Cerebellar cortex (tissue), 1 donor: ENCODE results near the gene PHF11.
A peak's percentile ranks its signal among the peaks of the same experiment; 100 is the strongest.

ENCODE experiments used
- DNase-seq: peaks from one replicate; pipeline ENCODE4 v3.0.0-alpha.2; 2015; ENCODE audit warnings: low spot score

The PHF11 gene

GRCh38 chr13:49498206-49498605 is 2.5 kb downstream of the PHF11 start:
- no peak for DNase-seq

GRCh38 chr13:49499889-49500660 is 4.3 kb downstream of the PHF11 start:
- DNase-seq, result no peak

- no peak for DNase-seq
Measured at GRCh38 chr13:49502954-49503353, 7.2 kb downstream of the PHF11 start.

GRCh38 chr13:49503951-49504350 is 8.2 kb downstream of the PHF11 start:
- DNase-seq, result no peak

GRCh38 chr13:49512578-49512977 is 16.8 kb downstream of the PHF11 start:
- DNase-seq, result no peak

- peak; percentile 51 for DNase-seq
Measured at GRCh38 chr13:49516467-49516866, 20.7 kb downstream of the PHF11 start.

- no peak for DNase-seq
Measured at GRCh38 chr13:49517461-49517860, 21.7 kb downstream of the PHF11 start.

- DNase-seq, result no peak
Measured at GRCh38 chr13:49521224-49521623, 25.5 kb downstream of the PHF11 start.

- DNase-seq, result no peak
Measured at GRCh38 chr13:49524740-49525501, 29.2 kb downstream of the PHF11 start.

- DNase-seq, result no peak
Measured at GRCh38 chr13:49527123-49527522, 31.4 kb downstream of the PHF11 start.

GRCh38 chr13:49528161-49528560 is 32.4 kb downstream of the PHF11 start:
- DNase-seq, result no peak

GRCh38 chr13:49530457-49530856 is 34.7 kb downstream of the PHF11 start:
- DNase-seq, result no peak

- DNase-seq, result no peak
Measured at GRCh38 chr13:49532593-49532992, 36.8 kb downstream of the PHF11 start.

GRCh38 chr13:49533011-49533410 is 37.3 kb downstream of the PHF11 start:
- no peak for DNase-seq

- DNase-seq, result no peak
Measured at GRCh38 chr13:49533591-49534269, 38.0 kb downstream of the PHF11 start.

- DNase-seq, result no peak
Measured at GRCh38 chr13:49536144-49536873, 40.6 kb downstream of the PHF11 start.

- no peak for DNase-seq
Measured at GRCh38 chr13:49538404-49538803, 42.7 kb downstream of the PHF11 start.

GRCh38 chr13:49539313-49539712 is 43.6 kb downstream of the PHF11 start:
- no peak for DNase-seq

- DNase-seq, result no peak
Measured at GRCh38 chr13:49539746-49540145, 44.0 kb downstream of the PHF11 start.

- no peak for DNase-seq
Measured at GRCh38 chr13:49540552-49540951, 44.8 kb downstream of the PHF11 start.

- no peak for DNase-seq
Measured at GRCh38 chr13:49543656-49544055, 47.9 kb downstream of the PHF11 start.

GRCh38 chr13:49545661-49546060 is 49.9 kb downstream of the PHF11 start:
- DNase-seq, result no peak
